Calu3 (cell line): ENCODE results near the gene CHEK2. TPM values are rescaled to one million over a fixed set of nuclear protein-coding genes. Genes with fewer than 3 reads are reported as not detected.
"Not testable (repeated sequence)": the region's sequence is repeated elsewhere in the genome, so short reads cannot be mapped to it uniquely, and the experiment has no call there.

Experiments used
- BruUV-seq: library from RNA; stranded (reverse); fragments of 400-500 nt; replicated peaks from 2 replicates; lab custom pipeline; 2021; lab: Mats Ljungman, UMichigan
- CTCF ChIA-PET: fragments of 300-600 bp; sonication (Branson Sonifier 250); formaldehyde crosslinking; loops from one replicate; lab custom pipeline; 2022; ENCODE audit warnings: antibody characterized with exemption; lab: Charles Lee
- DNase-seq: peaks from one replicate; pipeline ENCODE4 v3.0.0; 2022
- H3K27ac Mint-ChIP-seq: one replicate; pipeline ENCODE4 v1.8.0; 2022; ENCODE audit warnings: mixed read lengths; ENCODE audit not compliant: unreplicated experiment
- H3K27me3 Mint-ChIP-seq: one replicate; pipeline ENCODE4 v1.8.0; 2022; ENCODE audit warnings: mixed read lengths; ENCODE audit not compliant: unreplicated experiment
- H3K36me3 Mint-ChIP-seq: one replicate; pipeline ENCODE4 v1.8.0; 2022; ENCODE audit warnings: mild to moderate bottlenecking, moderate library complexity, mixed read lengths; ENCODE audit not compliant: insufficient read depth, unreplicated experiment
- H3K4me1 Mint-ChIP-seq: one replicate; pipeline ENCODE4 v1.8.0; 2022; ENCODE audit warnings: mild to moderate bottlenecking, low read depth, mixed read lengths; ENCODE audit not compliant: unreplicated experiment
- H3K4me3 Mint-ChIP-seq: one replicate; pipeline ENCODE4 v1.8.0; 2022; ENCODE audit warnings: mild to moderate bottlenecking, low read depth, moderate library complexity, mixed read lengths; ENCODE audit not compliant: unreplicated experiment
- H3K9me3 Mint-ChIP-seq: one replicate; pipeline ENCODE4 v1.8.0; 2022; ENCODE audit warnings: low read depth, mixed read lengths; ENCODE audit not compliant: unreplicated experiment
- CTCF ChIP-seq: fragments of 200-600 bp; IDR thresholded peaks from one replicate; pipeline ENCODE4 v1.8.0; 2022; ENCODE audit warnings: antibody characterized with exemption; ENCODE audit not compliant: unreplicated experiment
- intact Hi-C: fragments of 100-400 bp; cut with micrococcal nuclease; formaldehyde crosslinking; loops from one replicate; pipeline ENCODE4 v1.10.0; 2022; ENCODE audit not compliant: unreplicated experiment
- total RNA-seq: library from RNA; stranded (reverse); gene quantifications from 2 replicates; pipeline ENCODE4 v1.2.3, GENCODE V29; 2022

Gene CHEK2
- total RNA-seq, 1 experiment from 2014 or later: 27.0 TPM

- no TSS peak for BruUV-seq
- Mint-ChIP-seq H3K4me3 (no peak overlapping the region), H3K36me3 (peaks cover 18% of the 10 kb centered on the region), H3K27ac (no peak overlapping the region), H3K9me3 (peaks cover 2% of the 10 kb centered on the region), H3K4me1 (peaks cover 6% of the 10 kb centered on the region), H3K27me3 (no peaks in the 10 kb centered on the region)
- no peak for TF ChIP-seq CTCF
- CTCF ChIA-PET: no interaction called here
- DNase-seq: no peak
- intact Hi-C loops: no loop called here
Measured at GRCh38 chr22:28768701-28769393, 27.2 kb upstream of the CHEK2 start.

GRCh38 chr22:28766628-28767027, 25.0 kb upstream of the CHEK2 start:
- intact Hi-C loops: no loop called here
- H3K27me3 Mint-ChIP-seq: no peaks in the 10 kb centered on the region
- peaks cover 2% of the 10 kb centered on the region for H3K9me3 Mint-ChIP-seq
- no peak overlapping the region for H3K27ac Mint-ChIP-seq
- no TSS peak for BruUV-seq
- no peak for DNase-seq
- no peaks in the 10 kb centered on the region for H3K36me3 Mint-ChIP-seq
- no peak for TF ChIP-seq CTCF
- H3K4me1 Mint-ChIP-seq: no peaks in the 10 kb centered on the region
- no peak overlapping the region for H3K4me3 Mint-ChIP-seq
- CTCF ChIA-PET: no interaction called here

- H3K4me1 Mint-ChIP-seq, H3K4me3 Mint-ChIP-seq, intact Hi-C loops, DNase-seq, CTCF ChIA-PET, H3K9me3 Mint-ChIP-seq, BruUV-seq, H3K36me3 Mint-ChIP-seq, H3K27ac Mint-ChIP-seq, H3K27me3 Mint-ChIP-seq: not testable (repeated sequence)
Measured at GRCh38 chr22:28762000-28762399, 20.4 kb upstream of the CHEK2 start.

- H3K27ac Mint-ChIP-seq: no peak overlapping the region
- no peak for TF ChIP-seq CTCF
- H3K36me3 Mint-ChIP-seq: no peaks in the 10 kb centered on the region
- no peaks in the 10 kb centered on the region for H3K27me3 Mint-ChIP-seq
- H3K4me1 Mint-ChIP-seq: no peaks in the 10 kb centered on the region
- no peak overlapping the region for H3K4me3 Mint-ChIP-seq
- no peaks in the 10 kb centered on the region for H3K9me3 Mint-ChIP-seq
- CTCF ChIA-PET: no interaction called here
- DNase-seq: no peak
- intact Hi-C loops: no loop called here
- no TSS peak for BruUV-seq
Measured at GRCh38 chr22:28761449-28761755, 19.8 kb upstream of the CHEK2 start.

GRCh38 chr22:28759861-28760560, 18.4 kb upstream of the CHEK2 start:
- no peak for TF ChIP-seq CTCF
- H3K4me1 Mint-ChIP-seq: no peaks in the 10 kb centered on the region
- intact Hi-C loops: no loop called here
- H3K27ac Mint-ChIP-seq: no peak overlapping the region
- no peaks in the 10 kb centered on the region for H3K36me3 Mint-ChIP-seq
- no peaks in the 10 kb centered on the region for H3K27me3 Mint-ChIP-seq
- H3K4me3 Mint-ChIP-seq: no peak overlapping the region
- BruUV-seq: no TSS peak
- no peak for DNase-seq
- CTCF ChIA-PET: interaction anchor here (1.7 kb wide), 1 partner anchor 19 kb away, joined by 7 read pairs; no protein-coding TSS in a partner anchor
- H3K9me3 Mint-ChIP-seq: no peaks in the 10 kb centered on the region

- H3K27me3 Mint-ChIP-seq, H3K36me3 Mint-ChIP-seq, intact Hi-C loops, H3K27ac Mint-ChIP-seq, H3K4me3 Mint-ChIP-seq, BruUV-seq, H3K9me3 Mint-ChIP-seq, DNase-seq, H3K4me1 Mint-ChIP-seq: not testable (repeated sequence)
- CTCF ChIA-PET: interaction anchor here (0.6 kb wide), 1 partner anchor 25 kb away, joined by 4 read pairs; no protein-coding TSS in a partner anchor
Measured at GRCh38 chr22:28754512-28754911, 12.9 kb upstream of the CHEK2 start.
